NCI-H524 (cell line): ENCODE results near the gene APOBEC3F.

ENCODE experiments used
- DNase-seq, 2 experiments: peaks; one replicate each; lab custom pipeline; 2025; lab: John Stamatoyannopoulos, UW

Gene APOBEC3F

GRCh38 chr22:39092111-39092862, 51.6 kb downstream of the APOBEC3F start:
- no peak for DNase-seq

GRCh38 chr22:39094717-39095389, 54.2 kb downstream of the APOBEC3F start:
- no peak for DNase-seq

GRCh38 chr22:39095971-39096370, 55.3 kb downstream of the APOBEC3F start:
- DNase-seq, result no peak

- no peak for DNase-seq
Measured at GRCh38 chr22:39097098-39098020, 56.7 kb downstream of the APOBEC3F start, which contains the start of gene APOBEC3H. TSS of gene APOBEC3H (plus strand) at chr22:39097244. CDS start at chr22:39100279, 3,035 bp downstream.

- no peak for DNase-seq
Measured at GRCh38 chr22:39098026-39098425, 57.4 kb downstream of the APOBEC3F start.

- no peak for DNase-seq
Measured at GRCh38 chr22:39098576-39098975, 57.9 kb downstream of the APOBEC3F start.

- no peak for DNase-seq
Measured at GRCh38 chr22:39101226-39101625, 60.6 kb downstream of the APOBEC3F start.

- DNase-seq, result no peak
Measured at GRCh38 chr22:39103431-39103830, 62.8 kb downstream of the APOBEC3F start.
